HG02763 (cell line): ENCODE data around the gene SMIM1.
A peak's percentile ranks its signal among the peaks of the same experiment; 100 is the strongest.
"Not testable (repeated sequence)": the region's sequence is repeated elsewhere in the genome, so short reads cannot be mapped to it uniquely, and the experiment has no call there.

Experiments
- ATAC-seq: cut with Tn5 transposase; IDR thresholded peaks from one replicate; pipeline ENCODE4 v1.9.1; 2021; ENCODE audit warnings: mild to moderate bottlenecking, moderate library complexity; ENCODE audit not compliant: unreplicated experiment

SMIM1 gene

GRCh38 chr1:3736131-3736561, 36.4 kb upstream of the SMIM1 start:
- ATAC-seq, result no peak

DNA sequence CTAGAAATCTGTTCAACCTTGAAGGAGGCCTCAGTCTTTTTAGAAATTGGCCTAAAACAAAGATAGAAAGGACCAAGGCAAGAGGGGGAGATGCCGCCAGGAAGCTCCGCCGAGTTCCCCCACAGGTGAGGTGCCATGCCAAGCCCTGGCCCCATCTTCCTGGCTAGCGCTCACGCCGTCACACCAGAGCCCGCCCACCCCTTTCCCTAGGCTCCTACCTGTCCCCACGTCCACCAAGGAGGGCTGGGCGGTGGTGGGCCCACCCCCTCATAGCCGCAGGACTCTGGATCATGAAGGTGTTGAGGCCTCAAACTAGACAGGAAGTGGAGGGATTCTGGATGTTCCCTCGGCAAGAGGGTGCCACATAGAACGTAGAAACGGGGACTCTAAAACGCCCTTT, 35.8 kb upstream of the SMIM1 start:
- ATAC-seq, result no peak

- ATAC-seq, result no peak
Observed at GRCh38 chr1:3738943-3739342, 33.6 kb upstream of the SMIM1 start.

- no peak for ATAC-seq
Observed at GRCh38 chr1:3740042-3740441, 32.5 kb upstream of the SMIM1 start.

- ATAC-seq, result no peak
Observed at GRCh38 chr1:3740752-3741151, 31.8 kb upstream of the SMIM1 start.

GRCh38 chr1:3741566-3742438, 30.7 kb upstream of the SMIM1 start:
- no peak for ATAC-seq

DNA sequence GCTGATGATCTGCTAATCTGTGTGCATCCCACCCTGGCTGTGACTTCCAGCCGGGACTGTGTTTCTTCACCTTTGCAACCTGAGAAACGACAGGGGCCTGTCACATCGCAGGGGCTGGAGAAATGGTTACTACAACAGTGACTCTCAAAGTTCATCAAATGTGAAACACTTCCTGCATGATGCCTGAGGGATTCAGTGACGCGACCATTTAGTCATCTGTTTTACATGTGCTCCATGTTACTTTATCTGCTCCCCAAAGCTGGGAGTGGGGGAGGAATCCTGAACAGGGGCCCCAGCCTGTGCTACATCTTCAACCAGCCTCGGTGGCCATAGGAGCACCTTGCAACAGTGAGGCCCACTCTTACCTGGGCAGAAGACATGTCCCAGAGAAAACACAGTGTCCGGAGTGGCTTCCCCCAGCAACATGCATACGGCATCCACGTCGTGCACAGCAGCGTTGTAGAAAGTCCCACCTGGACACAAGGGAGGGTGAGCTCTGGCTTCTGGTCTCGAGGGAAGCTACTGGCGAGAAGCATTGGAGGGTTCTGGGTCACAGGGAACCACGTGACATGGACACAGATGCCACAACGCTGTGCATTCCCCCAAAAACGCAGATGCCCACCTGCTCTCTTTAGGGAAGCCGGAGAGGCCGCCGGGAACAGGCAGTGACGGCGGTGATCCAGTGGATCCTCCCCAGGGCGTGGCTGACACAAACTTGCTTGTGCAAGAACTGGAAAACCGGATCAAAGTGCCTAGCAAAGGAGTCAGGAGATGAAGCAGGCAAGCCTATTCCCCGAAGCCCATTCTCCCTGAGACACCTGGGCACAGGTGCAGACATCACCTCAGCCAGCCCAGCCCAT, 29.9 kb upstream of the SMIM1 start:
- no peak for ATAC-seq

DNA sequence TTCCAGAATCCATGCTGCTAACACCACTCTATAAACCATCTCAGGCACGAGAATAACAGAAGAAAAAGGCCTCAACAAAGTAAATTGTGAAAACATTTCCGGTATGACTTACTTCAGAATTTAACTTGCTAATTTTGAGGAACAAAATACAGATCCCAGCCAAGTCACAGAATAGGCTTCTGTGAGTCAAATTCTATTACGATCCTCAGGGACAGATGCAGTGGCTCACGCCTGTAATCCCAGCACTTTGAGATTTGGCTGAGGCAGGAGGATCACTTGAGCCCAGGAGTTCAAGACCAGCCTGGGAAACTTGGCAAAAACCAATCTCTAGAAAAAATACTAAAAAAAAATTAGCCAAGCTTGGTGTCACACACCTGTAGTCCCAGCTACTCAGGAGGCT, 29.1 kb upstream of the SMIM1 start:
- ATAC-seq, result no peak

DNA sequence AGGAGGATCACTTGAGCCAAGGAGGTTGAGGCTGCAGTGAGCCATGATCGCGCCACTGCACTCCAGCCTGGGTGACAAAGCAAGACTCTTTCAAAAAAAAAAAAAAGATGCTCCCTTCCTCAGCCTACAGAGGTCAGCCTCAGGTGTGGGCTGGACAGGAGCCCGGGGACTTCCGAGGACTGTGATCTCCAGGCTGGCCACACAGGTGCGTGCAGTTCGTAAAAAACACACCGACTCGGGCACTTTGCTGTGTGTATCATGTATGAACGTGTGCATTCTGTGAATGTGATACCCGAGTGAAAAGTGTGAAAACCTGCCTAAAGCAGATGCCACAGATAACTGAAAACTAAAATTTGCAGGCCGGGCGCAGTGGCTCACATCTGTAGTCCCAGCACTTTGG, 28.7 kb upstream of the SMIM1 start:
- ATAC-seq, result no peak

- no peak for ATAC-seq
Observed at GRCh38 chr1:3744646-3745045, 27.9 kb upstream of the SMIM1 start.

- no peak for ATAC-seq
Observed at GRCh38 chr1:3745071-3745470, 27.5 kb upstream of the SMIM1 start.

DNA sequence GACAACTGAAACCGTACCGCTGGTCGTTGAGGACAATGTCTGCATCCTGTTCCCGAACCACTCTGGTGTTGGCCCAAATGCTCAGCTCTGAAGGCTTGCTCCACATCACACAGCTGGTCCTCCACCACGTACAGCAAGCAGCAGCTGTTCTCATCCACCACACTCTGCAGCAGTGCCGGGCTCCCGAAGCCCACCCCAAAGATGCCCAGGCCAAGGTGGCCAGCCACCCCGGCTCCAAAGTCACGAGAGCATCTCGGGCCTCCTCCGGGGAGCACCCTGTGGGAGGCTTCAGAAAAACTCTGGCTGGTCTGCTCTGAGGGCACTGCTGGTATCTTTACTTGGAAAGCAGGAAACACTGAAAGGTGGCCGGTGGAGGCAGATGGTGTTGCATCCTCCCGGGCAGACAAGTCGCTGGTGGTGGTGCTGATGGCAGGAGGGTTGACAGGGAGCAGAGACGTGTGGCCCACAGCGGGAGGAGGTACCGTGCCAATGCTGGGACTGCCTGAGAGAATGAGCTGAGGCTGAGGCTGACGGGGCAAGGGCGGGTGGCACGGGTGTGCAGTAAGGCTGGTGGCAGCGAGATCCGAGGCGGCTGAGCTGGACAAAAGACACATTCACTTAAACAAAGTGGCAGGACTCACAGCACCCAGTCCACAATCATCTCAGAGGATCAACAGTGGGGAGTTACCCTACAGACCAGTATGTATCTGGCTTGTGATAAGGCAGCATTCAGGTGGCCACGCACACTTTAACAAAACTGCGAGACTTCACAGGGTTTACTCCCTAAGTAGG, 26.8 kb upstream of the SMIM1 start:
- no peak for ATAC-seq

DNA sequence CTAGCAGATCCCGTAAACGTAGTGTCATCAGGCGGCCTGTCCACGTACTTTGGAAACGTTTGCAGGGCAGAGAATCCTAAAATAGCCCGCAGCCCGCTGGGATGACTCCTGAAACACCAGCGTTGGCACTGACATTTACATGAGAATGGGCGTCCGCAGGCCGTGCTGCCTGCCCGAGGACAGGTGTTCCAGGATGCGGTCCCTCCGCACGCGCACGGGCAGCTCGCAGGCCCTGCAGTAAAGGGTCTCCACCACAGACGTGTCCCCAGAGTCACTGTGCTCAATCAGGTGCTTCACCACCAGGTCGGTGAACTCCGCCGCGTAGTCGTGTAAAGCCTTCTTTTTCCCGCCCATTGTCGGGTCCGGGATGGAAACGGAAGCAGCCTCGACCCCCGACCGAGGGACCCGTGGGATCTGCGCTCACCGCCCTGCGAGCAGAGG, 26.1 kb upstream of the SMIM1 start:
- ATAC-seq, result no peak

DNA sequence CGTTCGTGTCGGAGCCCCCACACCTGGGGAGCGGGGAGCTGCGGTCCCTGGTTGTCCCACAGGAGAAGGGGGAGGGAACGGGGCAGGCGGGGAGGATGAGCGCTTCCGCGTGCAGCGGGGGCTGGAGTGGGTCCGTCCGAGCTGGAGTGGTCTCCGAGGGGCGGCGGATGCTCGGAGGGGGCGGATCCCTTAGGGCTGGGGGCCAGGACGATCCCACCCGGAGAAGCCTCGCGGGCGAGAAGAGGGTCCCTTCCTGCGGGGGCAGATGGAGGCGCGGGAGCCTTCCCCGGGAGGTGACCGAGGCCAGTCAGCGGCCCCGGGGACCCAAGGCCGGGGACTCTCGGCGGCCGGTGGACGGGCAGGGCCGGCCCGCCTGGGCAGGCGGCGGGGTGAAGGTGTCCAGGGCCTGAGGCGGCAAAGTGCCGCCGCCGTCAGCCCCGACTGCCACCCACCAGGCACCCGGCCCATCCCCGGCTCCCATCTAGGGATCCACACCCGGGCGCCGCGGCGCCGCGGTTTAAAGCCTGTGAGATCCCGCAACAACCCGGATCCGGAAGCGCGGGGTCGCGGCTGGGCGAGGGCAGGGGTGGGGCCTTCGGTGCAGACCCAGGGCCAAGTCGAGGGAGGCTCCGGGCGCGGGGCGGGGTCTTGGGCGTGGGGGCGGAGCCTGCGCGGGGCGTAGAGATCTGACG, 25.6 kb upstream of the SMIM1 start:
- peak; percentile 78 for ATAC-seq

GRCh38 chr1:3747522-3747848, 25.1 kb upstream of the SMIM1 start:
- ATAC-seq, result no peak

- ATAC-seq, result no peak
Observed at GRCh38 chr1:3747903-3748302, 24.6 kb upstream of the SMIM1 start.

- ATAC-seq, result not testable (repeated sequence)
Observed at GRCh38 chr1:3748316-3748900, 24.1 kb upstream of the SMIM1 start.

GRCh38 chr1:3749512-3749911, 23.0 kb upstream of the SMIM1 start:
- no peak for ATAC-seq

- no peak for ATAC-seq
Observed at GRCh38 chr1:3750741-3751140, 21.8 kb upstream of the SMIM1 start.

DNA sequence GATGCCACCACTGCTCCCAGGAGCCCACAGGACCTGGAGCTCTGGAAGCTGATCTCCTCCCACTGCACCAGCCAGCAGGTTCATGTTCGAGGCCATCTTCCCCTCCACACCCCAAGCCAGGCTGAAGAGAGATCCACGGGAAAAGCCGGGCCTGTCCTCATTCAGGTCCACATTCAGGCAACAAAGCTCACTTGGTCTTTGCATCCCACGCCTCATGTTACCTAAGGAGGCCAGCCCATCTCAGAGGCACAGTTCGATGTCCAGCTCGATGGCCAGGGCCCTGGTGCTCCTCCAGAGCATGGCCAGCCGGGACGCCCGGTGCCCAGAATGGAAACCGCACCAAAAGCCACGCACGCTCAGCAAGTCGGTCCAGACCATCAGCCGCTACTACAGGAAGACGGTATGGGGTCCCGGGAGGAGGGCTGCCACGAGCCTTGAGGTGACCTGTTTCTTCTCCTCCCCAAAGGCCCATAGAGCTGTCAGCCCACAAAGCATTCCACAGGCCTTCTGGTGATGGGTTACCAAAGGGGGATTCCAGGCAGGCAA, 20.1 kb upstream of the SMIM1 start, which contains the start of gene CCDC27:
TSS of gene CCDC27 (plus strand) at position 51 of the 546 bp plus-strand sequence. CDS start at position 83, 32 bp downstream.
- ATAC-seq, result no peak
